Measurements from ENCODE around the gene IDH3B. TPM values are rescaled to one million over a fixed set of nuclear protein-coding genes. Genes with fewer than 3 reads are reported as not detected.
A peak's percentile ranks its signal among the peaks of the same experiment; 100 is the strongest.

The IDH3B gene
- total and polyA plus RNA-seq, 2 of the 13 experiments (the other 11 are each of a cell fraction or from before 2014, with no cell fraction given) = 215 to 254 TPM

GRCh38 chr20:2657241-2657640, 6.8 kb downstream of the IDH3B start:
- Histone ChIP-seq H3K36me3 (replicated peaks in 1 of 2; ENCODE audit: control insufficient read depth in 1 of 2, insufficient read depth in 2 of 2, low read length in 2 of 2) (peaks cover 53 to 83% of the 10 kb centered on the region in 2 experiments), H3K79me2 (ENCODE audit: insufficient read depth, low read length) (peaks cover 40% of the 10 kb centered on the region), H3K4me3 (replicated peaks in 1 of 3; ENCODE audit: insufficient read depth in 1 of 3, low read depth in 2 of 3, low read length in 3 of 3) (no peak overlapping the region), H3K27me3 (ENCODE audit: control insufficient read depth in 1 of 2, insufficient read depth in 2 of 2, low read length in 2 of 2) (no peaks in the 10 kb centered on the region; a peak in 1 of 5 replicates), H3K27ac (ENCODE audit: extremely low read length, insufficient read depth, low read length) (no peak overlapping the region), H3K4me2 (ENCODE audit: low read depth, low read length) (no peak overlapping the region), H4K20me1 (ENCODE audit: insufficient read depth, low read length) (peaks cover 58% of the 10 kb centered on the region), H3K9me3 (ENCODE audit: low read length) (no peaks in the 10 kb centered on the region), H2AFZ (ENCODE audit: low read length) (no peak overlapping the region), H3K4me1 (ENCODE audit: insufficient read depth, low read length) (peaks cover 38% of the 10 kb centered on the region), H3K9ac (ENCODE audit: insufficient read depth, low read depth, low read length) (no peak overlapping the region)
- intact Hi-C loops (cut with micrococcal nuclease; ENCODE audit: unreplicated experiment) (no loop called here), in situ Hi-C loops (cut with HindIII; ENCODE audit: extremely low pct_ligation_motif_present, low pct_unique_long_range_greater_than_20kb) (no loop called here)
- FAIRE-seq (no peak), DNase-seq (ENCODE audit: low spot score) (no peak), ATAC-seq (no peak)
- WGBS (ENCODE audit: low lambda C conversion rate) = 94% methylated on average over 4 of the region's 5 CpGs
- BruUV-seq (replicated peaks) = no TSS peak
- ChIA-PET CTCF (ENCODE audit: low intra/inter-chr PET ratio, low total read pairs) (no interaction called here), POLR2A (no interaction called here)
- TF ChIP-seq RBFOX2 (IDR thresholded peaks at IDR 0.05; ENCODE audit: low read depth, low read length) (peak; percentile 72), CBX5 (CRISPR knock-in tag; IDR thresholded peaks at IDR 0.05; ENCODE audit: borderline replicate concordance) (peak; percentile 29; the same call in 1 of the 2 replicates), TFDP2 (CRISPR knock-in tag; IDR thresholded peaks at IDR 0.05) (no peak), RBM22 (optimal IDR thresholded peaks at IDR 0.05; ENCODE audit: low read length) (peak; percentile 64), TBL1XR1 (IDR thresholded peaks at IDR 0.05; ENCODE audit: borderline replicate concordance, low read length, partially characterized antibody) (no peak), ZNF282 (IDR thresholded peaks at IDR 0.05; ENCODE audit: partially characterized antibody) (no peak), SIN3A (IDR thresholded peaks at IDR 0.05; ENCODE audit: borderline replicate concordance, low read depth, low read length) (no peak), AKAP8 (CRISPR knock-in tag; IDR thresholded peaks at IDR 0.05) (no peak), TAF15 (IDR thresholded peaks at IDR 0.05; ENCODE audit: low read depth, low read length, poor library complexity, severe bottlenecking) (no peak), TFE3 (CRISPR knock-in tag; IDR thresholded peaks at IDR 0.05) (no peak), E2F1 (CRISPR knock-in tag; IDR thresholded peaks at IDR 0.05) (no peak), ZBED4 (CRISPR knock-in tag; IDR thresholded peaks at IDR 0.05; ENCODE audit: borderline replicate concordance) (no peak), ZNF816 (CRISPR knock-in tag; IDR thresholded peaks at IDR 0.05; ENCODE audit: borderline replicate concordance) (no peak), ZFY (CRISPR knock-in tag; IDR thresholded peaks at IDR 0.05) (0 out of 2 replicates have a peak, but pooled peaks have one; percentile 7), ZNF597 (CRISPR knock-in tag; IDR thresholded peaks at IDR 0.05) (no peak), ZNF766 (CRISPR knock-in tag; IDR thresholded peaks at IDR 0.05; ENCODE audit: borderline replicate concordance) (no peak), RFX1 (IDR thresholded peaks at IDR 0.05) (no peak)

Measured in HepG2 (cell line).